ENCODE data around the gene PKP1.

- TF ChIP-seq, protein P1, sequence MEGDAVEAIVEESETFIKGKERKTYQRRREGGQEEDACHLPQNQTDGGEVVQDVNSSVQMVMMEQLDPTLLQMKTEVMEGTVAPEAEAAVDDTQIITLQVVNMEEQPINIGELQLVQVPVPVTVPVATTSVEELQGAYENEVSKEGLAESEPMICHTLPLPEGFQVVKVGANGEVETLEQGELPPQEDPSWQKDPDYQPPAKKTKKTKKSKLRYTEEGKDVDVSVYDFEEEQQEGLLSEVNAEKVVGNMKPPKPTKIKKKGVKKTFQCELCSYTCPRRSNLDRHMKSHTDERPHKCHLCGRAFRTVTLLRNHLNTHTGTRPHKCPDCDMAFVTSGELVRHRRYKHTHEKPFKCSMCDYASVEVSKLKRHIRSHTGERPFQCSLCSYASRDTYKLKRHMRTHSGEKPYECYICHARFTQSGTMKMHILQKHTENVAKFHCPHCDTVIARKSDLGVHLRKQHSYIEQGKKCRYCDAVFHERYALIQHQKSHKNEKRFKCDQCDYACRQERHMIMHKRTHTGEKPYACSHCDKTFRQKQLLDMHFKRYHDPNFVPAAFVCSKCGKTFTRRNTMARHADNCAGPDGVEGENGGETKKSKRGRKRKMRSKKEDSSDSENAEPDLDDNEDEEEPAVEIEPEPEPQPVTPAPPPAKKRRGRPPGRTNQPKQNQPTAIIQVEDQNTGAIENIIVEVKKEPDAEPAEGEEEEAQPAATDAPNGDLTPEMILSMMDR (optimal IDR thresholded peaks at IDR 0.05 in 1 of 3, IDR thresholded peaks at IDR 0.05 in 1 of 3, conservative IDR thresholded peaks at IDR 0.05 in 1 of 3; ENCODE audit: extremely low read depth in 1 of 3, insufficient read depth in 2 of 3, low read length in 3 of 3) = no peak
- TF ChIP-seq EZH2 (IDR thresholded peaks at IDR 0.05; ENCODE audit: low read length) = no peak
Measured at GRCh38 chr1:201371792-201372191, 88.5 kb downstream of the PKP1 start.
